GM18526 (cell line): Measurements from ENCODE around the gene P2RY1.

Experiments used
- POLR2A ChIP-seq: IDR thresholded peaks from 3 replicates; pipeline ENCODE4 v1.6.1; 2011; ENCODE audit not compliant: insufficient read length; ENCODE audit errors: extremely low read depth

P2RY1 gene

DNA sequence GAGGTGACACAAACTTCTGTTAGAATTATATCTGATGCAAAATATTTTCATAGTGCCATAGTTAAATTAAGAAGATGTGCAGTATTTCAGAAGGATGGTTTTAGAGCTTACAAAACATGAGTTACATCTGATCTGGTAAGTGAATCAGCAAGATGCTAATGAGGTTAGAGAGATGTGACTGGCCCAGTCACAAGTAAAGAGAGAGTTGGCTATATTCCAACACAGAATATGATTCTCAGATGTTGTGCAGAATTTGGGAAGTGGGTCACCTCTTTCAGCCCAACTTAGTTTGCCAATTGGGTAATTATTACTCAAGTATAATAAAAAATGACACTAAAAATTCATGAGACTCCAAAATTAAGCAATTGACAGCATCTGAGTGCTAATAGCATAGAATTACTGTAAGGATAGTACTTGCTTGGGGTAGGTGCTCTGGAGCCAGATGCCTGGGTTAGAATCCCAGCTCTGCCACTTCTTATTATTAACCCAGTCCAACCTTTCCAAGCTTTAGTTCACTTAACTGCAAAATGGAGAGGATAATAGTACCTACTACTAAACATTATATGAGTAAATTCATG is 30.8 kb downstream of the P2RY1 start:
- no peak for TF ChIP-seq POLR2A

DNA sequence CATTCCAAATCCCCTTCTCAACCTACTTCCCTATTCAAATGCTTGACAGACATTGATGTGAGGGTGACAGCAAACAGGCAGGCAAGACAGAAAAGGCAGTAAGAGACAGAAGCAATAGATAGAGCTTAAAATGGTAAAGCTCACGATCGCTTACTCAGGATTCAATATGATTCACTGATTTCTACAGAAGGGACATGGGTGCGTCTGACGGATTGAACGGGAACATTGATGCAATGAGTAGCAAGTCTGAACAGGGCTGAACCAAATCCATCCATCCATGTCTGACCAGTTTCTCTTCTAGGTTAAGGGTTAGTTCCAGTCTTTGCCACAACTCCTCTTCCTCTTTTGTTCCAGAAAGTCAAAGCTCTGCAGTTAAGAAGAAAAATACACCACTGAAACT is 35.1 kb downstream of the P2RY1 start:
- no peak for TF ChIP-seq POLR2A

- TF ChIP-seq POLR2A = no peak
Measured at GRCh38 chr3:152874896-152875749, 40.2 kb downstream of the P2RY1 start.

GRCh38 chr3:152879130-152879789 is 44.3 kb downstream of the P2RY1 start:
- TF ChIP-seq POLR2A = no peak

DNA sequence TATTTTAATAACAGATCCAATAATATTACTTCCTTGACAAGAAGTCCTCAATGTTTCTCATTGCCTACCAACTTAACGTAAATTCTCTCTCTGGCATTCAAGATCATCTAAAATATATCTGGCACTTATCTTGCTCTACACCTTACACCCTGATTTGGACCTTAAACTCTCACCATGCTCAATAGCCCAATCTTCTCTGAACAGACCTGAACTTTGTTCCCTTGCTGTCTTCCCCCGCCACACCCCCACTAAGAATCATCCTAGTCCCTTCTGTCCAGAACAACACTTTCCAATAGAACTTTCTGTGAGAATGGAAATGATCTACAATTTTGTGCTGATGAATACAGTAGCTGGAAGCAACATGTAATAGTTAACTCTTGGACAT is 44.9 kb downstream of the P2RY1 start:
- TF ChIP-seq POLR2A = no peak

- TF ChIP-seq POLR2A = no peak
Measured at GRCh38 chr3:152885076-152885475, 50.1 kb downstream of the P2RY1 start.
